Endothelial cell of hepatic sinusoid (primary cell): Measurements from ENCODE around the gene GLCCI1.

Experiments
- in situ Hi-C: cut with HindIII; loops from 2 replicates; pipeline ENCODE4 v1.10.0; 2017; ENCODE audit warnings: low sequenced_read_pairs

The GLCCI1 gene

DNA sequence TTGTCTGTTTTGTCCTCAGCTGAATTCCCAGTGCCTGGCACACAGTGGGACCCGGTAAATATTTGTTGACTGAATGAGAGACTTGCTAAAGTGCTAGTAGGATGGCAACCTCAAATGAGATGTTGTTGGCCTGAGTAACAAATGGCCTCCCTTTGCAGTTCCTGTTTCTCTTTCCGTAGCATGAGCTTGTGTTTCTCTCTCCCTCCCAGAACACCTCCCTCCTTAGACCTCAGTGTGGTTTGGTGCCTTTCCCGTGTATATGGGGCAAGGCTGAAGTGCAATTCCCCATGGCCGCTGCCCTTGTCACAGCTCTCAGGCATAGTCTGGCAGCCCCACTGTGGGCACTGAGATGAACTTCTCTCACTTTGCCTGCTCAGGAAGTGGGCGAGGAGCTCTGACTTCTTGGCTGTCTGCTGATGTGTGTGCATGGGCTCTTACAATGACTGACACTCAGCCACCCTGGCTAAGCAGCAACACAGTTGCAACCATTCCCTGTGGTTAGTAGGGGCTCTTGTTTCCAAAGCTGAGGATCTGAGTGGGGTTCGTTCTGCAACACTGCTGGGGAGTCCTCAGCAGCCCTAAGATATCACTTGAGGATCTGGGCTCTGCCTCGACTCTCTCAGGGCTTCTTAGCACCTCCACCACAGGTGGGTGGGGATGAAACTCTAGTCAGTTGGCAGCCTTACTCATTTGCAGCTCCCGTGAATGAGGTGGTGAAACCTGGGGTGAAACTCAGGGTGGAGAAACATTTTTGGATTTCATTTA is 157.3 kb downstream of the GLCCI1 start:
- in situ Hi-C loops, result no loop called here

DNA sequence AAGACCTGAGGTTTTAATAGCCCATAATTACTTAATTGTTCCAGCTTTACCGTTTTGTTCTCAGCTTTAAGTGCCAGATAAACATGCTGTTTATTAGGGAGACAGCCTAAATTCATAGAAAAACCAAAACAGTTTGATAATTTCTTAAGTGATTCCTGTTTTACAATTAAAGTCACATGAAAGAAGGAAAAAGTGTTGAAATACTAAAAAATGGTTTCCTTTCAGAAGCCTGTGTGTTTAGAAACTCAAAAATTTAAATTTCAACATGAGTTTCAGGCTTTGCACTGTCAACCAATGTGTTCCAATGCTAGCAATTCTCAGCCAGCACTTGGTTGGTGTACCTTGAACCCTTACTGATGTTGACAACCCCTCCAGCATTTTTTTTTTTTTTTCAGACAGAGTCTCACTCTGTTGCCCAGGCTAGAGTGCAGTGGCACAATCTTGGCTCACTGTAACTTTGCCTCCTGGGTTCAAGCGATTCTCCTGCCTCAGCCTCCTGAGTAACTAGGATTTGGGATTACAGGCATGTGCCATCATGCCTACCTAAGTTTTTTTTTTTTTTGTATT is 158.1 kb downstream of the GLCCI1 start:
- in situ Hi-C loops, result no loop called here

DNA sequence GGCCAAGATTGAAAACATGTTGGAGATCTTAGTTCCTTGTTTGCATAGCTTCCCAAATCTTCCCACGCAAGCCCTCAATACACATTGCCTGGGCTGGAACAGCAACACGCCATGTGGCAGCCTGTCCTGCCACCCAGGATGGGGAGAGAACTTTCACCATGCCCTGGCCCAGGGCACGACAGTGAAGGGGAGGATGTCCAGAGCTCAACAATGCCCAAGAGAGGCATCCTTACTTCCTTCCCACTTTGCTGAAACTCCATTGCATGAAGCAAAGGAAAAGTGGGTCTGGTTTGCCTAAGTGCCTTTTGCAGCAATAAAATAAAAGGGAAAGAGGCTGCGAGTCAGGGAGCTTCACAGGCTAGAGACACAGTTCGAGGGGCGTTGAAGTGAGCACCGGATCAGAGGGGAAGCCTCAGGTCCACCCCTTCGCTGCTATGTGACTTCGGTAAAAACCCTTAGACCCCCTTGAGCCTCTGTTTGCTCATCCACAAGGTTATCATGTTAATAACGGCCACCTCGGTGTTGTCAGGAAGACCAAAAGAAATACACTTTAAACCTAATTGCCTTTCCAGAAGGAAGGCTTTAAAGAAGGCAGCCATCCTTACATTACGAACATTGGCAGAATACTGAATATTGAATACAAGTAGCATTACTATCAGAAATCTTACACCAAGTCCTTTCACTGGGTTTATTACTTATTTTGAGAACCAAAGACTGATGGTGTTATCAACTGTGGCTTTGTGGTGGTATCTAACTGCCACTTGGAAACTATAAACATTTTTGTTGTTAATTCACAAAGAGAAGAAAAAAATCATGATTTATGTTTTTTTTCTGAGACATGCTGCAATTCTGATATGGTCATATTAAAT is 160.1 kb downstream of the GLCCI1 start:
- in situ Hi-C loops, result no loop called here

DNA sequence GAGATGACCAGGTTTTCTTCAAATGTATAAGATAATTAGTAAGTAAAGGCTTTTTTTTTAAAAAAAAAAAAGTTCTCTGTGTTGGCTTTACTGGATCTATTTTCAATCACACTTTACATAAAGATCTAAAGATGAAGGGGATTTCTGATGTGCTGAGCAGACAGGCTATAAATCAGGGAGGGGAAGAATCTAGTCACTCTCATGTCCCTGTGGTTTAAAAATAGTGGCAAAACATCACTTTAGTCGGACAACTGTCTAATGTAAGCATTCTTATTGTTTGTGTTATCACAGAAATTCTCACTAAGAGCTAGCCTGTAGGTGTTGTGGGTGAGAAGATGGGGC is 160.7 kb downstream of the GLCCI1 start:
- in situ Hi-C loops, result no loop called here

DNA sequence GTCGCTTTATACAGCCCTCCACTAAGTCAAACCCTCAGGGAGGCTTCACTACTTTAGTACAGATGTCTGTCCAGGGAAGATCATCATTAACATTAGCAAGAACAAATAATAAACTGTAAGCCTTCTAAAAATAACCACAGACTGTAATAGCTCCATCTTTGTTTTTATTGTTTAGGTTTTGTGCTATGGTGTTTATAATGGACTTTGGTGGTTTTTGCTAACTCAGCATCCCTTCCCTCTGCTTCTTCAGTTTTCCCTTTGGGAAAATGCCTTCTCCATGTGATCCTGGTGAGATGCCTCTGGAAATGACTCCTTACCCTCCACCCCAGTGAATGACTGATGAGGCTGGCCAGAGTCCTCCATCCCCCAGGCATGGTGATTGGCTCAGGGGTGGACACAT is 162.1 kb downstream of the GLCCI1 start:
- in situ Hi-C loops, result no loop called here

DNA sequence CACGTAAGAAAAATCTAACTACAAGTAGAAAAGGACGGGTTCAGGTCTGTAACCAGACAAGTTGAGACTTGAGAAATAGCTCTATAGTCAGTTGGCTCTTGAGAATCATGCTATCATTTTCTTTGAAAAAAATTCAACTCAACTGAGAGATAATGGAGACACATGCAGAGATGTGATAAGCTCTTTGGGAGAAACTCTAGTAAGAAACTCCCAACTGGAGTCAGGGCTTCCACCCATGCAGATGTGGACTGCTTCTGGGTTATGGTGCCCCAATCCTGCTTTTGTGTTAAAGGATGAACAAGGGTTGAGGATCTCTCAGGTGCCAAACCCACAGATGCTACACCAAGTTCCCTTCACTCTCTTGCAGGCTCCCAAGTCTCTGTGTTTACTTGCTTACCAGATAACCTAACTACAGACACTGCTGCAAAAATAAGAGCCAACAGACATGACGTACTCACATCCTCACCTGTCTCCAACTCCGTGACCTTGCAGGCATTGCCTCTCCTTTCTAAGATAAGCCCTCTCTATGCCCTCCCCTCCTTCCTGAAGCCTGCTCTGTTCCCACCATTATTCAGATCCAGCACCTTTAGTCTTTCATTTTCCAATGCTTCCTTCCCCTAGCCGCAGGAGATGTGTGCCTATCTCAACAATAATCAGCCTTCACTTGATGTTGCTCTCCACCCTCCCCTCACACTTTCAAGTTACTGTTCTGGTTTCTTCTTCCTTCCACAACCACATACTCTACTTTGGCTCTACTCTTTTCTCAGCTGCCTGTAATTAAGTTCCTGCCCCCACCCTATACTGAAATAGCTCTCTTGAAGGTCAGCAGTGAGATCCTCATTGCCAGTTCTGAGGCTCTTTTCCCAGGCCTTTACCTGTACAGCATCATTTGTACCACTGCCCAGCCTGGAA is 163.4 kb downstream of the GLCCI1 start:
- in situ Hi-C loops, result no loop called here

DNA sequence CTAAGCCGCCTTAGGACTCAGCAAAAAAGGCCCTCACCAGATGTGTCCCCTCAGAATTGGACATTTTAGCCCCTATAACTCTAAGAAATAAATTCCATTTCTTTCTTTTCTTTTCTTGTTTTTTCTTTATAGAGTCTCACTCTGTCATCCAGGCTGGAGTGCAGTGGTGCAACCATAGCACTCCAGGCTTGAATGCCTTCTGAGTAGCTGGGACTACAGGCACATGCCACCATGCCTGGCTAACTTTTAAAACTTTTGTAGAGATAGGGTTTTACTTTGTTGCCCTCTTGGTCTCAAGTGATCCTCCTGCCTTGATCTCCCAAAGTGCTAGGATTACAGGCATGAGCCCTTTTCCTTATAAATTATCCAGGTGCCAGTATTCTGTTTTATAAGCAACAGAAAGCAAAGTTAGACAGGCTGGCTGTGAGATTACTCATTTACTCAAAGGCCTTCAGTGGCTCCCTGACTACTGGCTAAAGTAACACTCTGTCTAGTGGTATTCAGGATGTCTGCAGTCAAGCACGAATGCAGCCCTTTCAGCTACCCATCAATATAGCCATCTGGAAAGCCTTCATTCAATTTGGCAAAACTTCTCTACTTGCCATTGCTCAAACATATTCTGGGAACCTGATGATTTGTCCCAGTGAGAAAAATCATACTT is 164.7 kb downstream of the GLCCI1 start:
- in situ Hi-C loops, result no loop called here

DNA sequence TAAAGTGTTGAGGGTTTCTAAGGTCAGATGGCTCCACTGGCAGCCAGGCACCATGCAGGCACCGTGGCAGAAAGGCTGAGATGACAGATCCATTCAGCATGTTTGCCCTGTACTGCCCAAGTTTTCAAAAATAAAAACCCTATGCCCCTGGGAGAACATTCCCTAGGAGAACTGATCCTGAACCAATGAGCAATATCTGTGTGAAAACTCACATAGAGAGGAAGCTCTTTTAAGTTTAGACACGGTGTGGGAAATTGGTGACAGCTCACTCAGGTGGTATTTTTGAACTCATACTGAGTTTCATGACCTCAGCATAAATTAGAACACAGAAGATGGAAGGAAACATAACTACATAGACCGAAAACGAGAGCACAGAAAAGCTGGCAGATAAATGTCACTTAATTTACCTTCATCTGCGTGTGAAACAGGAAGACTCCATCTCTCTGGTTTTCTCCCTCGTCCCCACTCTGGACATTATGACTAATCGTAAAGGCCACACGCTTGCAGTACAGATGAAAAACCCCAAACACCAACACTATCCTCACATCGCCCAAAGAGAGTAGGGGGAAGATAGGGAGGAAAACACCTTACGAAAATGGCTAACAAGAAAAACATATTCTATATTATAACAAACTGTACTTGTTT is 165.6 kb downstream of the GLCCI1 start:
- in situ Hi-C loops, result no loop called here

DNA sequence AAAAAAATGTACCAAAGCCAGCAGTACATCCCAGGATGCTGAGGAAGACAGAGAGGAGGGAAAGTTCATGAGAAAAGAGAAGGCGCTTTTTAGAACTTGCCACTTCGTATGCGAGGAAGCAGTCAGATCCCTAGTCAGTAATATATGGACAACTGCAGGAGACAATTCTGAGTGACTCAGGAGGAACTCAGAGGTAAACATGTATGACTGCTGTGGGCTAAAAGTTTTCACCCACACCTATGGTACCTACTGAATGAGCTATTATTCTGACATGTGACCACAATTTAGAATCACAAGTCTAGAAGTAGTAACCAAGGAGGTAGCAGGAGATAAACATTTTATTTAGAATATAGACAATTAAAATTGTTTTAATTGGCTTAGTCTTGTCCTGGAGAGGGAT is 166.8 kb downstream of the GLCCI1 start:
- in situ Hi-C loops, result no loop called here

DNA sequence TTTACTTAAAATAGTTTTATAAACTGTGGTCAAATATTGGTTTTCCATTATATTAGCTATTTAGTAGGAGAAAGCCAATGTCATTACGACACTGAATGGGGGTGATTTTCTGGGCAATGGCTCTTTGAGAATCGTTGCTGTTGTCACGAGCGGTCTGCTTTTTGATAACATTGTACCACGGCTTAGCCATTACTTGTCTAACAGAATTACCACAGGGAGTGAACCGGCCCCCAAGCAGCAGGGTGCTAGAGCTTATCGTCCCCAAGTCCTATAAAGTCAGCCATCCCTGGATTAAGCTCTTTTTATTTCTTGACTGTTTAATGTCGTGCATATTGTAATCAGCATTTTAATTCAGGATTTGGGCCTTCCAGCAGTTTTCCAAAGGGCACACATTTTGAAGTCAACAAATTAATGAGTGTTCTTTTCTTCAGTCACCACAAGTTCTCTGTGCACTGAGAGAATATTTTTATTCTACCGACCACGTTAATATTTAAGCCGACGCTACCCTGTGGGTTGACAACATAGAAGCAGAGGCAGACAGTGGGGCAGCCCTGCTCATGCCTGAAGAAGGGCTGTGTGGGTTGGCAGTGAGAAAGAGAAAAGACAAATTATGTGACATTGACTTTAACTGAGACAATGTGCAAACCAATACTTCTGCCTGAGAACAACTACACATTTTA is 167.6 kb downstream of the GLCCI1 start:
- in situ Hi-C loops, result no loop called here
